Measurements from ENCODE around the gene SLC35F3.

The SLC35F3 gene

GRCh38 chr1:234315588-234315987, 411.1 kb downstream of the SLC35F3 start:
- ChIA-PET CTCF (no interaction called here), POLR2A (no interaction called here)
- no peaks in the 10 kb centered on the region for H3K36me3 ChIP-seq (ENCODE audit: control insufficient read depth in 4 of 4, insufficient read depth in 4 of 4, low read length in 3 of 4)
- H3K4me1 ChIP-seq (ENCODE audit: control extremely low read depth in 1 of 4, control insufficient read depth in 4 of 4, insufficient read depth in 4 of 4, low read length in 3 of 4), result peaks cover 0 to 24% (median 13%) of the 10 kb centered on the region in 4 experiments
- H3K4me3 ChIP-seq (ENCODE audit: control insufficient read depth in 1 of 7, extremely low read depth in 1 of 7, insufficient read depth in 4 of 7, low read depth in 2 of 7, low read length in 6 of 7), result peak overlapping the region in 1 of 7 experiments; percentile 8
- WGBS (ENCODE audit: insufficient coverage), result 78% methylated on average over 2 of the region's 3 CpGs
- H3K27me3 ChIP-seq (replicated peaks in 2 of 5; ENCODE audit: control insufficient read depth in 4 of 5, insufficient read depth in 5 of 5, low read length in 4 of 5), result peaks cover 0 to 7% (median 0%) of the 10 kb centered on the region in 5 experiments
- no peak for DNase-seq
- H3K27ac ChIP-seq (ENCODE audit: insufficient read depth in 1 of 2, low read depth in 1 of 2, low read length in 2 of 2, poor library complexity in 1 of 2, severe bottlenecking in 2 of 2), result no peak overlapping the region
- H3K9me3 ChIP-seq (ENCODE audit: control extremely low read depth in 1 of 5, control insufficient read depth in 4 of 5, insufficient read depth in 2 of 5, low read depth in 1 of 5, low read length in 4 of 5), result no peaks in the 10 kb centered on the region

- DNase-seq, result no peak
- peaks cover 0 to 7% (median 0%) of the 10 kb centered on the region in 5 experiments for H3K27me3 ChIP-seq (replicated peaks in 2 of 5; ENCODE audit: control insufficient read depth in 4 of 5, insufficient read depth in 5 of 5, low read length in 4 of 5)
- no peaks in the 10 kb centered on the region for H3K36me3 ChIP-seq (ENCODE audit: control insufficient read depth in 4 of 4, insufficient read depth in 4 of 4, low read length in 3 of 4)
- peaks cover 0 to 24% (median 13%) of the 10 kb centered on the region in 4 experiments for H3K4me1 ChIP-seq (ENCODE audit: control extremely low read depth in 1 of 4, control insufficient read depth in 4 of 4, insufficient read depth in 4 of 4, low read length in 3 of 4)
- 97% methylated on average over 18 of the region's 18 CpGs for WGBS (ENCODE audit: insufficient coverage)
- H3K9me3 ChIP-seq (ENCODE audit: control extremely low read depth in 1 of 5, control insufficient read depth in 4 of 5, insufficient read depth in 2 of 5, low read depth in 1 of 5, low read length in 4 of 5), result no peaks in the 10 kb centered on the region
- ChIA-PET CTCF (interaction anchor here (1.2 to 1.6 kb wide), 2 partner anchors 9 to 10 kb away, joined by 5 read pairs; no protein-coding TSS in a partner anchor), POLR2A (no interaction called here)
- no peak overlapping the region for H3K4me3 ChIP-seq (ENCODE audit: control insufficient read depth in 1 of 7, extremely low read depth in 1 of 7, insufficient read depth in 4 of 7, low read depth in 2 of 7, low read length in 6 of 7)
- no peak overlapping the region for H3K27ac ChIP-seq (ENCODE audit: insufficient read depth in 1 of 2, low read depth in 1 of 2, low read length in 2 of 2, poor library complexity in 1 of 2, severe bottlenecking in 2 of 2)
These were observed 412.0 kb downstream of the SLC35F3 start for GRCh38 chr1:234316486-234316885.

- H3K9me3 ChIP-seq (ENCODE audit: control extremely low read depth in 1 of 5, control insufficient read depth in 4 of 5, insufficient read depth in 2 of 5, low read depth in 1 of 5, low read length in 4 of 5), result no peaks in the 10 kb centered on the region
- H3K27me3 ChIP-seq (replicated peaks in 2 of 5; ENCODE audit: control insufficient read depth in 4 of 5, insufficient read depth in 5 of 5, low read length in 4 of 5), result peaks cover 0 to 7% (median 0%) of the 10 kb centered on the region in 5 experiments
- H3K4me1 ChIP-seq (ENCODE audit: control extremely low read depth in 1 of 4, control insufficient read depth in 4 of 4, insufficient read depth in 4 of 4, low read length in 3 of 4), result peaks cover 0 to 24% (median 13%) of the 10 kb centered on the region in 4 experiments
- no peak overlapping the region for H3K27ac ChIP-seq (ENCODE audit: insufficient read depth in 1 of 2, low read depth in 1 of 2, low read length in 2 of 2, poor library complexity in 1 of 2, severe bottlenecking in 2 of 2)
- H3K4me3 ChIP-seq (ENCODE audit: control insufficient read depth in 1 of 7, extremely low read depth in 1 of 7, insufficient read depth in 4 of 7, low read depth in 2 of 7, low read length in 6 of 7), result no peak overlapping the region
- DNase-seq, result no peak
- H3K36me3 ChIP-seq (ENCODE audit: control insufficient read depth in 4 of 4, insufficient read depth in 4 of 4, low read length in 3 of 4), result no peaks in the 10 kb centered on the region
- ChIA-PET CTCF (interaction anchor here (0.8 to 1.6 kb wide), 3 partner anchors 8 to 12 kb away, joined by 4 to 5 read pairs (median 5); no protein-coding TSS in a partner anchor), POLR2A (no interaction called here)
- WGBS (ENCODE audit: insufficient coverage), result 83% methylated on average over 3 of the region's 6 CpGs
These were observed 412.5 kb downstream of the SLC35F3 start for GRCh38 chr1:234316937-234317336.

GRCh38 chr1:234320069-234320468, 415.6 kb downstream of the SLC35F3 start:
- 100% methylated on average over 3 of the region's 5 CpGs for WGBS (ENCODE audit: insufficient coverage)
- Histone ChIP-seq H3K27ac (ENCODE audit: insufficient read depth in 1 of 2, low read depth in 1 of 2, low read length in 2 of 2, poor library complexity in 1 of 2, severe bottlenecking in 2 of 2) (no peak overlapping the region), H3K27me3 (replicated peaks in 2 of 5; ENCODE audit: control insufficient read depth in 4 of 5, insufficient read depth in 5 of 5, low read length in 4 of 5) (peaks cover 0 to 8% (median 5%) of the 10 kb centered on the region in 5 experiments), H3K4me1 (ENCODE audit: control extremely low read depth in 1 of 4, control insufficient read depth in 4 of 4, insufficient read depth in 4 of 4, low read length in 3 of 4) (peaks cover 0 to 17% (median 10%) of the 10 kb centered on the region in 4 experiments), H3K4me3 (ENCODE audit: control insufficient read depth in 1 of 7, extremely low read depth in 1 of 7, insufficient read depth in 4 of 7, low read depth in 2 of 7, low read length in 6 of 7) (no peak overlapping the region), H3K36me3 (ENCODE audit: control insufficient read depth in 4 of 4, insufficient read depth in 4 of 4, low read length in 3 of 4) (no peaks in the 10 kb centered on the region), H3K9me3 (ENCODE audit: control extremely low read depth in 1 of 5, control insufficient read depth in 4 of 5, insufficient read depth in 2 of 5, low read depth in 1 of 5, low read length in 4 of 5) (no peaks in the 10 kb centered on the region)
- ChIA-PET CTCF (interaction anchor here (1.6 kb wide), 1 partner anchor 17 kb away, joined by 3 read pairs; no protein-coding TSS in a partner anchor), POLR2A (no interaction called here)
- DNase-seq, result no peak

- no peaks in the 10 kb centered on the region for H3K36me3 ChIP-seq (ENCODE audit: control insufficient read depth in 4 of 4, insufficient read depth in 4 of 4, low read length in 3 of 4)
- ChIA-PET CTCF (no interaction called here), POLR2A (no interaction called here)
- H3K4me3 ChIP-seq (ENCODE audit: control insufficient read depth in 1 of 7, extremely low read depth in 1 of 7, insufficient read depth in 4 of 7, low read depth in 2 of 7, low read length in 6 of 7), result no peak overlapping the region
- peaks cover 0 to 13% (median 7%) of the 10 kb centered on the region in 5 experiments for H3K27me3 ChIP-seq (replicated peaks in 2 of 5; ENCODE audit: control insufficient read depth in 4 of 5, insufficient read depth in 5 of 5, low read length in 4 of 5)
- no peak for DNase-seq
- WGBS (ENCODE audit: insufficient coverage), result 90% methylated on average over 8 of the region's 8 CpGs
- H3K4me1 ChIP-seq (ENCODE audit: control extremely low read depth in 1 of 4, control insufficient read depth in 4 of 4, insufficient read depth in 4 of 4, low read length in 3 of 4), result peaks cover 0 to 14% (median 8%) of the 10 kb centered on the region in 4 experiments
- H3K27ac ChIP-seq (ENCODE audit: insufficient read depth in 1 of 2, low read depth in 1 of 2, low read length in 2 of 2, poor library complexity in 1 of 2, severe bottlenecking in 2 of 2), result no peak overlapping the region
- no peaks in the 10 kb centered on the region for H3K9me3 ChIP-seq (ENCODE audit: control extremely low read depth in 1 of 5, control insufficient read depth in 4 of 5, insufficient read depth in 2 of 5, low read depth in 1 of 5, low read length in 4 of 5)
These were observed 416.1 kb downstream of the SLC35F3 start for GRCh38 chr1:234320549-234320948.

- H3K36me3 ChIP-seq (ENCODE audit: control insufficient read depth in 4 of 4, insufficient read depth in 4 of 4, low read length in 3 of 4), result no peaks in the 10 kb centered on the region
- H3K4me3 ChIP-seq (ENCODE audit: control insufficient read depth in 1 of 7, extremely low read depth in 1 of 7, insufficient read depth in 4 of 7, low read depth in 2 of 7, low read length in 6 of 7), result no peak overlapping the region
- no peaks in the 10 kb centered on the region for H3K9me3 ChIP-seq (ENCODE audit: control extremely low read depth in 1 of 5, control insufficient read depth in 4 of 5, insufficient read depth in 2 of 5, low read depth in 1 of 5, low read length in 4 of 5)
- ChIA-PET CTCF (no interaction called here), POLR2A (no interaction called here)
- H3K4me1 ChIP-seq (ENCODE audit: control extremely low read depth in 1 of 4, control insufficient read depth in 4 of 4, insufficient read depth in 4 of 4, low read length in 3 of 4), result peaks cover 0 to 8% (median 3%) of the 10 kb centered on the region in 4 experiments
- H3K27me3 ChIP-seq (replicated peaks in 2 of 5; ENCODE audit: control insufficient read depth in 4 of 5, insufficient read depth in 5 of 5, low read length in 4 of 5), result peaks cover 0 to 14% (median 7%) of the 10 kb centered on the region in 5 experiments
- peak in 2 of 3 donors; percentile 46 to 47 for DNase-seq
- no peak overlapping the region for H3K27ac ChIP-seq (ENCODE audit: insufficient read depth in 1 of 2, low read depth in 1 of 2, low read length in 2 of 2, poor library complexity in 1 of 2, severe bottlenecking in 2 of 2)
- 73% methylated on average over 4 of the region's 6 CpGs for WGBS (ENCODE audit: insufficient coverage)
These were observed 416.8 kb downstream of the SLC35F3 start for GRCh38 chr1:234321231-234321630.

- ChIA-PET CTCF (interaction anchor here (0.7 to 1.6 kb wide), 3 partner anchors 10 to 86 kb away, joined by 3 to 5 read pairs (median 3); no protein-coding TSS in a partner anchor), POLR2A (no interaction called here)
- H3K36me3 ChIP-seq (ENCODE audit: control insufficient read depth in 4 of 4, insufficient read depth in 4 of 4, low read length in 3 of 4), result no peaks in the 10 kb centered on the region
- H3K27me3 ChIP-seq (replicated peaks in 2 of 5; ENCODE audit: control insufficient read depth in 4 of 5, insufficient read depth in 5 of 5, low read length in 4 of 5), result peaks cover 0 to 14% (median 7%) of the 10 kb centered on the region in 5 experiments
- H3K9me3 ChIP-seq (ENCODE audit: control extremely low read depth in 1 of 5, control insufficient read depth in 4 of 5, insufficient read depth in 2 of 5, low read depth in 1 of 5, low read length in 4 of 5), result no peaks in the 10 kb centered on the region
- no peak overlapping the region for H3K4me3 ChIP-seq (ENCODE audit: control insufficient read depth in 1 of 7, extremely low read depth in 1 of 7, insufficient read depth in 4 of 7, low read depth in 2 of 7, low read length in 6 of 7)
- H3K27ac ChIP-seq (ENCODE audit: insufficient read depth in 1 of 2, low read depth in 1 of 2, low read length in 2 of 2, poor library complexity in 1 of 2, severe bottlenecking in 2 of 2), result no peak overlapping the region
- WGBS (ENCODE audit: insufficient coverage), result 100% methylated on average over 1 of the region's 3 CpGs
- DNase-seq, result no peak
- H3K4me1 ChIP-seq (ENCODE audit: control extremely low read depth in 1 of 4, control insufficient read depth in 4 of 4, insufficient read depth in 4 of 4, low read length in 3 of 4), result peaks cover 0 to 12% (median 7%) of the 10 kb centered on the region in 4 experiments
These were observed 417.6 kb downstream of the SLC35F3 start for GRCh38 chr1:234322097-234322496.

Measured in common myeloid progenitor, CD34-positive (primary cell).